AG04450 (cell line): Measurements from ENCODE around the gene ENOX1. TPM values are rescaled to one million over a fixed set of nuclear protein-coding genes. Genes with fewer than 3 reads are reported as not detected.

Experiments used
- CTCF ChIA-PET: fragments of 300-600, 350-600 bp; formaldehyde crosslinking; extraction: SDS; loops from one replicate; lab custom pipeline; 2022; ENCODE audit warnings: antibody characterized with exemption, inconsistent platforms; lab: Charles Lee
- POLR2A ChIA-PET: fragments of 350-600 bp; formaldehyde crosslinking; extraction: SDS; loops from one replicate; lab custom pipeline; 2021; ENCODE audit warnings: antibody characterized with exemption, inconsistent platforms; lab: Yijun Ruan, JAX
- DNase-seq: peaks from one replicate; pipeline ENCODE4 v3.0.0-alpha.2; 2011; ENCODE audit warnings: low read depth, low spot score
- H3K27ac ChIP-seq: one replicate; pipeline ENCODE4 v1.5.1; 2012; ENCODE audit warnings: low read depth, low read length, control low read depth
- H3K27me3 ChIP-seq: one replicate; pipeline ENCODE4 v1.6.0; 2012; ENCODE audit warnings: low read length; ENCODE audit not compliant: control insufficient read depth, insufficient read depth
- H3K4me3 ChIP-seq: 2 replicates; pipeline ENCODE4 v1.5.1; 2011; ENCODE audit warnings: mild to moderate bottlenecking, low read depth, low read length, control low read depth
- H3K9me3 ChIP-seq: 2 replicates; pipeline ENCODE4 v1.5.1; 2012; ENCODE audit warnings: low read length; ENCODE audit not compliant: control insufficient read depth, insufficient read depth
- CTCF ChIP-seq: IDR thresholded peaks from 2 replicates; pipeline ENCODE4 v1.5.1; 2011; ENCODE audit warnings: low read depth, low read length, control low read depth, inconsistent platforms
- polyA plus RNA-seq: library from polyadenylated mRNA; depleted of rRNA; stranded (reverse); fragments of >200 nt; gene quantifications from 2 replicates; pipeline ENCODE4 v1.2.3, GENCODE V29; 2011

ENOX1 gene
- polyA plus RNA-seq, 1 experiment = 3.9 TPM

DNA sequence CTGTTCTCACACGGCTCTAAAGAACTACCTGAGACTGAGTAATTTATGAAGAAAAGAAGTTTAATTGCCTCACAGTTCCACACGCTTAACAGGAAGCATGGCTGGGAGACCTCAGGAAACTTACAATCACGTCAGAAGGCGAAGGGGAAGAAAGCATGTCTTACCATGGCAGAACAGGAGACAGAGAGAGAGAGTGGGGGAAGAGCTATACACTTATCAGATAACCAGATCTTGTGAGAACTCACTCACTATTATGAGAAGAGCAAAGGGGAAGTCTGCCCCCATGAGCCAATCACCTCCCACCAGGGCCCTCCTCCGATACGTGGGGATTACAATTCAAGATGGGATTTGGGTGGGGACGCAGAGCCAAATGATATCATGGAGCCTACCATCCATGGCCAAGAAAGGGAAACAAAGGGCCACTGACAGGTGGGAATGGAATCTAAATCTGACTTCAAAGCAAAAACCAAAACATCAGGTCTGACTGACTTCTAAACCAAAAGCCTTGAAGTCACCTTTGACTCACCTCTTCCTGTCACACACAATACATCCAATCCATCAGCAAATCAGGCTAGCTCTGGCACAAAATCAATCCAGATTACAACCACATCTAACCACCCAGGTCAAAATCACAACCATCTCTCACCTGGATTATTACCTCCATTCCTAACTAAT lies 189.7 kb downstream of the ENOX1 start:
- no peak for TF ChIP-seq CTCF
- Histone ChIP-seq H3K27ac (no peak overlapping the region), H3K9me3 (no peaks in the 10 kb centered on the region), H3K27me3 (no peaks in the 10 kb centered on the region), H3K4me3 (no peak overlapping the region)
- no peak for DNase-seq
- ChIA-PET POLR2A (no interaction called here), CTCF (no interaction called here)

DNA sequence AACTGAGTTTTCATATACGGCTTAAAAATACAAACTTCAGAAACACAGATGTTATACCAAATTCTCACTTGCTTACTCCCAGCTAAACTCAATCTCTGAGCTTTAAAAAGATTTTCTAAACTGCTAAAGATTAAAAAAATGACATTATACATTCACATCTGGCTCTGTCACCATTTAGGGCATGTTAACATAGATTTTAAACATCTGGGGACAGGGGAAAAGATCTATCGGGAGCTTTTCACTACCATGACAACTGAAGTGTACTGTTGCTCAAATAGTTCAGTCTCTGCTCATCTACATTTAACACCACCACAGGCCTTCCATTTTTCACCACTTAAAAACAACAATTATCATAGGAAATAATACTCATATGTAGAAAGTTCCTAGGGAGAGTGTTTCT lies 190.8 kb downstream of the ENOX1 start:
- no peak for DNase-seq
- CTCF ChIA-PET = no interaction called here
- no peaks in the 10 kb centered on the region for H3K9me3 ChIP-seq
- no peak for TF ChIP-seq CTCF
- no peaks in the 10 kb centered on the region for H3K27me3 ChIP-seq
- H3K27ac ChIP-seq = no peak overlapping the region
- POLR2A ChIA-PET = no interaction called here
- H3K4me3 ChIP-seq = no peak overlapping the region

GRCh38 chr13:43587376-43587775 lies 199.4 kb downstream of the ENOX1 start:
- ChIA-PET CTCF (interaction anchor here (0.7 kb wide), 1 partner anchor 281 kb away, joined by 4 read pairs; no protein-coding TSS in a partner anchor), POLR2A (no interaction called here)
- Histone ChIP-seq H3K27me3 (no peaks in the 10 kb centered on the region), H3K27ac (no peak overlapping the region), H3K4me3 (no peak overlapping the region), H3K9me3 (no peaks in the 10 kb centered on the region)
- no peak for TF ChIP-seq CTCF
- no peak for DNase-seq

DNA sequence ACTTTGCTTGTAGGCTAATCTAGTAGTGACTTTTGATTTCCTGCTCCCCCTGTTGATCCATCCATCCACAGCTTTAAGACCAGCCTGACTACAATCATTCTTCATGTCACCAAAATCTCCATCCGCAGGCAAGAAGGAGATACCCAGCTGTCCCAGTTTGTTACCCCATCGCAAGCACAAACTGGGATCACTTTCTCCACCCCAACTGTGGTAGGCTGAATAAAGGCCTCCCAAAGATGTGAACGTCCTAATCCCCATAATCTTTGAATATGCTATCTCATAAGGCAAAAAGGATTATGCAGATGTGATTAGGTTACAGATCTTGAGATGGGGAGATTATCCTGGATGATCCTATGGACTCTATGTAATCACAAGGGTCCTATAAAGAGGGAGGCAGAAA lies 202.0 kb downstream of the ENOX1 start:
- Histone ChIP-seq H3K4me3 (no peak overlapping the region), H3K27ac (no peak overlapping the region), H3K9me3 (no peaks in the 10 kb centered on the region), H3K27me3 (no peaks in the 10 kb centered on the region)
- POLR2A ChIA-PET = no interaction called here
- DNase-seq = no peak
- CTCF ChIA-PET = no interaction called here
- no peak for TF ChIP-seq CTCF

GRCh38 chr13:43583321-43583720 lies 203.5 kb downstream of the ENOX1 start:
- no peak for TF ChIP-seq CTCF
- no peak for DNase-seq
- H3K27ac ChIP-seq = no peak overlapping the region
- ChIA-PET CTCF (no interaction called here), POLR2A (no interaction called here)
- H3K4me3 ChIP-seq = no peak overlapping the region
- no peaks in the 10 kb centered on the region for H3K9me3 ChIP-seq
- no peaks in the 10 kb centered on the region for H3K27me3 ChIP-seq
